Subcutaneous abdominal adipose tissue (tissue), 5 donors: ENCODE data around the gene UNC13A.
A peak's percentile ranks its signal among the peaks of the same experiment; 100 is the strongest.
"Not testable (repeated sequence)": the region's sequence is repeated elsewhere in the genome, so short reads cannot be mapped to it uniquely, and the experiment has no call there.

Experiments
- H3K27ac ChIP-seq: one replicate; pipeline ENCODE4 v1.7.0; 2013; ENCODE audit warnings: low read depth, mild to moderate bottlenecking, inconsistent platforms, low read length, moderate library complexity
- H3K27me3 ChIP-seq, 5 donors: one replicate each; pipeline ENCODE4 v1.7.0; 2013; ENCODE audit warnings: low read length in 5 of 5, inconsistent platforms in 1 of 5; ENCODE audit not compliant: control insufficient read depth in 5 of 5, insufficient read depth in 4 of 5
- H3K36me3 ChIP-seq, 5 donors: one replicate each; pipeline ENCODE4 v1.7.0; 2013; ENCODE audit warnings: low read length in 5 of 5; ENCODE audit not compliant: control insufficient read depth in 5 of 5, insufficient read depth in 5 of 5
- H3K4me1 ChIP-seq, 5 donors: one replicate each; pipeline ENCODE4 v1.7.0; 2013; ENCODE audit warnings: low read length in 5 of 5, mild to moderate bottlenecking in 3 of 5, moderate library complexity in 1 of 5; ENCODE audit not compliant: control insufficient read depth in 5 of 5, insufficient read depth in 5 of 5
- H3K4me3 ChIP-seq, 5 donors: one replicate each; pipeline ENCODE4 v1.7.0; 2013; ENCODE audit warnings: low read length in 5 of 5, low read depth in 1 of 5
- H3K9ac ChIP-seq, 5 donors: one replicate each; pipeline ENCODE4 v1.7.0; 2013; ENCODE audit warnings: low read length in 5 of 5, mild to moderate bottlenecking in 4 of 5, moderate library complexity in 3 of 5
- H3K9me3 ChIP-seq, 5 donors: one replicate each; pipeline ENCODE4 v1.7.0; 2013; ENCODE audit warnings: low read length in 5 of 5; ENCODE audit not compliant: control insufficient read depth in 5 of 5
- donor health status: healthy.
- donor health status: healthy.
- donor health status: healthy.
- donor health status: healthy.
- donor health status: healthy.

UNC13A gene

DNA sequence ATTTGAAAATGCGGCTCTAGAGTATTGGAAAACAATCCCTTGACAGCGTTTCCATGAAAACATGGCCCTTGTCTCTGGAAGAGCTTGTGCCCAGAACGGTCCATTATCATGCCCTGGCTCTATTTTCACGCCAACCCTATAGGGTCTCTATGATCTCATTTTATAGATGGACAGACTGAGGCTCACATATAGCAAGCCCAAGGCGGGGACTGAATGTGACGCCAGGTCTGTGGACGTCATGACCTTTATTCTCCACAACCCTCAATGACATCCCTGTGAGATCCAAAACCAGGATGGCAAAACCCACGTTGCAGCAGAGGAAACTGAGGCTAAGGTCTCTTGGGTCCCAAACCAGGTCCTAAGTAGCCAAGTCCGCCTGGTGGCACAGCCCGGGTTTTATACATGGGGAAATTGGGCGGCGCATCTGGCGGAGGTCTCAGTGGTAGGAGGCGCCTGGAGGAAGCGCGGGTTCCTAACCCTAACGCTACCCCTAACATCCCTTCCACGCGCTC is 133.1 kb downstream of the UNC13A start:
- Histone ChIP-seq H3K9me3 (no peaks in the 10 kb centered on the region), H3K4me3 (peak overlapping the region; percentile 47 to 94 (median 86)), H3K27me3 (no peaks in the 10 kb centered on the region), H3K27ac (peak overlapping the region; percentile 60), H3K9ac (peak overlapping the region in 2 of 5 donors; percentile 32 to 41), H3K36me3 (peaks cover 0 to 13% (median 11%) of the 10 kb centered on the region in 5 donors), H3K4me1 (peaks cover 10 to 61% (median 45%) of the 10 kb centered on the region in 5 donors)

GRCh38 chr19:17553256-17553655 is 134.9 kb downstream of the UNC13A start:
- Histone ChIP-seq H3K9me3 (no peaks in the 10 kb centered on the region), H3K9ac (peak overlapping the region in 2 of 5 donors; percentile 56 to 62), H3K4me3 (peak overlapping the region in 1 of 5 donors; percentile 22), H3K27ac (peak overlapping the region; percentile 70), H3K4me1 (peaks cover 10 to 49% (median 37%) of the 10 kb centered on the region in 5 donors), H3K36me3 (peaks cover 0 to 3% (median 0%) of the 10 kb centered on the region in 5 donors), H3K27me3 (no peaks in the 10 kb centered on the region)

- peak overlapping the region; percentile 70 for H3K27ac ChIP-seq
- H3K27me3 ChIP-seq, H3K36me3 ChIP-seq, H3K4me3 ChIP-seq, H3K9ac ChIP-seq, H3K9me3 ChIP-seq: not testable (repeated sequence)
- H3K4me1 ChIP-seq: peaks cover 10 to 49% (median 37%) of the 10 kb centered on the region in 5 donors
Measured at GRCh38 chr19:17552735-17553134, 135.4 kb downstream of the UNC13A start.
